Measurements from ENCODE around the gene CAD.
A peak's percentile ranks its signal among the peaks of the same experiment; 100 is the strongest.
"Not testable (repeated sequence)": the region's sequence is repeated elsewhere in the genome, so short reads cannot be mapped to it uniquely, and the experiment has no call there.

CAD gene

DNA sequence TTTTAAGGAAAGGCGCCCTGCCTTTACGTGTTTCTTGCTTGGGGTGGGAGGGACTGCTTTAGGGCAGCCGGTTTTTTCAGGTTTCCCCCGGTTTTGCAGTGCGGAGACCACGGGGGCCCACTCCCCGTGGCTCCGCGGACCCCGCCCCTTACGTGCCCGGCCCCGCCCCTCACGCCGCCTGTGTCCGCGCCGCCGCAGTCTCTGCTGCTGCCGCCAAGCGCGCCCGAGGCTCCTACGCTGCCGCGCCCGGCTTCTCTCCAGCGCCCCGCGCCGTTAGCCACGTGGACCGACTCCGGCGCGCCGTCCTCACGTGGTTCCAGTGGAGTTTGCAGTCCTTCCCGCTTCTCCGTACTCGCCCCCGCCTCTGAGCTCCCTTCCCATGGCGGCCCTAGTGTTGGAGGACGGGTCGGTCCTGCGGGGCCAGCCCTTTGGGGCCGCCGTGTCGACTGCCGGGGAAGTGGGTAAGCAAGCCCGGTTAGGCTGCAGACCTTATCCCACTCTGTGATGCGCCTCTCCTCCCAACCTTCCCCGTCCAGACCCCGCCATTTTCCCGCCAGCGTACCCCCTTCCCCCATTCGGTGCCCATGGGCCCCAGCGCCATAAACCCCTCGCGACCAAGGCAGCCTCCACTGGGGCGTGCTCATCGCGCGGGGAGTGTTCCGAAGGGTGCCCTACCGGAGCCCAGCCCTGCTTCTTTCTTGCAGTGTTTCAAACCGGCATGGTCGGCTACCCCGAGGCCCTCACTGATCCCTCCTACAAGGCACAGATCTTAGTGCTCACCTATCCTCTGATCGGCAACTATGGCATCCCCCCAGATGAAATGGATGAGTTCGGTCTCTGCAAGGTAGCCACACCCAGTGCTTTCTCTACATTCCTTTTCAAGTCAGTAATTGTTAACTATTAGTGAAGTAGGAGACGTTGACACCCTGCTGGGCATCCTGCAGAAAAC is at the start of gene CAD:
Gene CAD, plus strand, starts transcription at position 197 of the 949 bp plus-strand sequence. Its CDS starts 183 bp downstream, at position 380.
- peak; percentile 90 for DNase-seq (ENCODE audit: low read depth, low spot score)

DNA sequence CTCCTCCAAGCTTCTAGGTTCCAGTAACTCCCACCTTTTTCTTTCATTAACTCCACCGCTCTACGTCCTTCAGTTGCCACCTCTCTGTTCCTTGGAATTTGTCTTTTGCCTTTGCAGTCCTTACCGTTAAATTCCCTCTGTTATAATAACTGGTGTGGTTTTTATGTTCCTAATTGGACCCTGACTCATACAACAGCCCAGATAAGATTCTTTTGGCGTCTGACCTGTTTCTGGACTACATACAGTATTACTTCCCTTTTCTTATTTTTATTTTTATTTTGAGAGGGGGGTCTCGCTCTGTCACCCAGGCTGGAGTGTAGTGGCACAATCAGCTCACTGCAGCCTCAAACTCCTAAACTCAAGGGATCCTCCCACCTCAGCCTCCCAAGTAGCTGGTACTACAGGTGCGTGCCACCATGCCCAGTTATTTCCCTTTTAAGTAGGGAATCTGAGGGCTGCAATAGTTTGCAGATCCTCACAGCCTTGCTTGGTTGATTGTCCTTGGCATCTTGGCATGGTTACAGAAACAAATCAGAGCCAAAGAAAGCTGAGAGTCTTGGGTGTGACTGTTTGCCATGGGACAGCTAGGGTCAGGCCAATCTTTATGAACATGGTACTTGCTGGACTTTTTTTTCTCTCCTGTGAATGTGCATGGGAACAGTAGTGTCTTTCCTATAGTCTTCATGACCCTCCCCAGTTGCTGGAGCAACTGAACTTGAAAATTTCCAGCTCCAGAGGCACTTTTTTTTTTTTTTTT is 46.4 kb upstream of the CAD start:
- DNase-seq (ENCODE audit: low read depth, low spot score), result no peak

DNA sequence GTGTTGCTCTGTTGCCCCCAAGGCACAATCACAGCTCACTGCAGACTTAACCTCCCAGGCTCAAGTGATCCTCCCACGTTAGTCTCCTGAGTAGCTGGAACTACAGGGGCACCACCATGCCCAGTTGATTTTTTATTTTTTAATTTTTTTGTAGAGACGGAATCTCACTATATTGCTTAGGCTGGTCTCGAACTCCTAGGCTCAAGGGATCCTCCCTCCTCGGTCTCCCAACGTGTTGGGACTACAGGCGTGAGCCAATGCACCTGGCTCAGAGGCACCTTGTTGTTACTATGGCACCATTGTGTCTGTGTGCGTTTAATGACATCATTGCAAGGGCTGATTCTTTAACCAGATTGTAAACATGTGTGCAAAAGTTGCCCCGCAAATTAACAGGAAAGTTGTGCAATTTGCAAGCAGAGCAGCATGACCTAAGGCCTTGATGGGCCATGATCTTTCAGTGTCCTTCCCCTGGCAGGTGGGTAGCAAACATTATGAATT is 45.8 kb upstream of the CAD start:
- no peak for DNase-seq (ENCODE audit: low read depth, low spot score)

DNA sequence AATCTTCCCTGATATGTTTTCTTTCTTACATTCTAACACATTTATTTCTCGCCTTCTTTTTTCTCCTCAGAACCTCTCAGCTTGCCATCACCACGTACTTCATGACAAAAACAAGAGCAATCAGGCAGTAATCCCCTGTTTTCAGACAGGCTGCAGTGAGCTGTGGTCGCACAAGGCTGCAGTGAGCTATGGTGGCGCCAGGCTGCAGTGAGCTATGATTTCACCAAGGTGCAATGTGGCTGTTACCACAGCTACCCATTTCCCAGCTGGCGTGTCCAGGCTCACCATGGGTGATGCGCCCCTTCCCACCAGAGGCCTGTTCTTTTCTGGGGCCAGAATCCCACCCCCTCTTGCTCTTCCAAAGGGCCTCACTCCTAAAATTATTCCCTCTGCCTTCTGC is 42.5 kb upstream of the CAD start:
- no peak for DNase-seq (ENCODE audit: low read depth, low spot score)

DNA sequence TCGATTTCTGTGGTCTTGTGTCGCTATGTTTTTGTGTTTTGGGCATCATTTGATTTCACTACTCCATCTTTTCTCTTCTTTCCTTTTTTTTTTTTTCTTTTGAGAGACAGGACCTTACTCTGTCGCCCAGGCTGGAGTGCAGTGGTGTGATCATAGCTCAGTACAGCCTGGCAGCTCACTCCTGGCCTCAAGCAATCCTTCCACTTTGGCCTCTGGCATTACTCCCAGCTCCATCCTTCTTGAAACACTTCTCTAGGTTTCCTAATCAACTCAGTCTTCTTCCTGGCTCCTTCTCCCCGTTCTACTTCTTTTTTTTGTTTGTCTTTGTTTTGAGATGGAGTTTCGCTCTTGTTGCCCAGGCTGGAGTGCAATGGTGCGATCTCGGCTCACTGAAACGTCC is 41.8 kb upstream of the CAD start:
- no peak for DNase-seq (ENCODE audit: low read depth, low spot score)

DNA sequence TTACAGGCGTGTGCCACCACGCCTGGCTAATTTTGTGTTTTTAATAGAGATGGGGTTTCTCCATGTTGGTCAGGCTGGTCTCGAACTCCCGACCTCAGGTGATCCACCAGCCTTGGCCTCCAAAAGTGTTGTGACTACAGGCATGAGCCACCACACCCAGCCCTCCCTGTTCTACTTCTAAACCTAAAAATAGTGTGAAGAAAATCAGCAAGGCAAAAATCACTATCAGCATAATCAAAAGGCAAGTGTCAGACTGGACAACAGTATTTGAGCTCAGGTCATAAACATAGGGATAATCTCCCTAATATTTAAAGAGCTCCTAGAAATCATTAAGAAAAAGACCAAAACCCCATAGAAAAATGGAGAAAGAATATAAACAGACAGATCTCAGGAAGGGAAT is 41.4 kb upstream of the CAD start:
- not testable (repeated sequence) for DNase-seq (ENCODE audit: low read depth, low spot score)

DNA sequence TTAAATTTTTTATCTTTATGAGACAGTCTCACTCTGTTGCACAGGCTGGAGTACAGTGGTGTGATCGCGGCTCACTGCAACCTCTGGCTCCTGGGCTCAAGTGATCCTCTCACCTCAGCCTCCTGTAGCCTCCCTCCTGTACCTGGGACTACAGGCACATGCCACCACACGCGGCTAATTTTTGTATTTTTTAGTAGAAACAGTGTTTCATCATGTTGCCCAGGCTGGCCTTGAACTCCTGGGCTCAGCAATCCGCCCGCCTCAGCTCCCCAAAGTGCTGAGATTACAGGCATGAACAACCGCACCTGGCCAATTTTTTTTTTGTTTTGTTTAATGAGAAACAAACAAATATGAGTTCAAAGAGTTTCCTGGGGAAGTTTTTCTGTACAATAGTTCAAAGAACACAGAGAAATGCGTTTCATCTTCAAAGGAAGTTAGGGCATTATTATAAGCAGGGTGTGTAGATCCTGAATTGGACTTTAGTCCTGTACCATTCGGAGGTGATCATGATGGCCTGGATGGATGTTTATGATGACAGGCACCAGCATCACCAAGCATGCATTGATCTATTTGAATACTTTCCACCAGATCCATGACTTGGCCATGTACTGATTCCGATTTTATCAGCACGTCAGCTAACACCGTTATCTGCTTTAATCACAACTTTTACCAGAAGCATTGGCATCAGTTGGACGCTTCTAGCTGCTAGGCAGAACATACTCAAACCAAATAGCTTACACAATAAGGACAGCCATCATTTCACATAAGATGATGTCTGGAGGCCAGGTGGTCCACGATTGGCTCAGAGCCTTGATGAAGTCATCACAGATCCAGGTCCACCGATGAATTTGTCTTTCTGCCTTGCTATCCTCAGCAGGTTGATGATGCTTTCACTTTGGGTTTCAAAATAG is 39.5 kb upstream of the CAD start:
- no peak for DNase-seq (ENCODE audit: low read depth, low spot score)

DNA sequence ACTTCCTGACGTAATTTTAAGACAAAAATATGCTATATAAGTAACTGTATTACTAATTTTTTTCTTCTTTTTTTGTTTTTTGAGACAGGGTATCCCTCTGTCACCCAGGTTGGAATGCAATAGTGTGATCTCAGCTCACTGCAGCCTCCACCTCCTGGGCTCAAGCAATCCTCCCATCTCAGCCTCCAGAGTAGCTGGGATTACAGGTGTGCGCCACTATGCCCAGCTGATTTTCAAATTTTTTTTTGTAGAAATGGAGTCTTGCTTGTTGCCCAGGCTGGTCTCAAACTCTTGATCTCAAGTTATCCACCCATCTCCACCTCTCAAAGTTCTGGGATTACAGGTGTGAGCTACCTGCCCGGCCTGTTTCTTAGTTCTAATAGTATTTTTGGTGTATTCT is 38.7 kb upstream of the CAD start:
- no peak for DNase-seq (ENCODE audit: low read depth, low spot score)

DNA sequence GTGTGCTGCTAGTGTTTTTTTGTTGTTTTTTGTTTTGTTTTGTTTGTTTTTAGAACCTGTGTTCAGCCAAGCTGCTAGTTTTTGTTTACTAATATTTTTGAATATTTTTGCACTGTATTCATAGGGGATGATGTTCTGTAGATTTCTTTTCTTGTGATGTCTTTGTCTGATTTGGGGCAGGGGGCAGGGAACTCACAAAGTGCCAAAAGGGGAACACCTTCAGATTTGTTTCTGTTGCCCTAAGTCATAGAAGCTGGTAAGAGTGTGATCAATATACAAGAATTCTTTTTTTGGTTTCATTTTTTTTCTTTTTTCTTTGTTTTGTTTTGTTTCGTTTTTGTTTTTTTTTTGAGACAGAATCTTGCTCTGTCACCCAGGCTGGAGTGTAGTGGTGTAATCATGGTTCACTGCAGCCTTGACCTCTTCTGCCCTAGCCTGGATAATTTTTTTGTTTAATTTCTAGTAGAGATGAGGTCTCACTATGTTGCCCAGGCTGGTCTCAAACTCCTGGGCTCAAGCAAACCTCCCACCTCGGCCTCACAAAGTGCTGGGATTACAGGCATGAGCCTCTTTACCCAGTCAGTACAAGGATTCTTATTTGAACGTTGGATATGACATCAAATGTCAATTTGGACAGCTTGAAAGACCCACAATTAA is 37.7 kb upstream of the CAD start:
- no peak for DNase-seq (ENCODE audit: low read depth, low spot score)

DNA sequence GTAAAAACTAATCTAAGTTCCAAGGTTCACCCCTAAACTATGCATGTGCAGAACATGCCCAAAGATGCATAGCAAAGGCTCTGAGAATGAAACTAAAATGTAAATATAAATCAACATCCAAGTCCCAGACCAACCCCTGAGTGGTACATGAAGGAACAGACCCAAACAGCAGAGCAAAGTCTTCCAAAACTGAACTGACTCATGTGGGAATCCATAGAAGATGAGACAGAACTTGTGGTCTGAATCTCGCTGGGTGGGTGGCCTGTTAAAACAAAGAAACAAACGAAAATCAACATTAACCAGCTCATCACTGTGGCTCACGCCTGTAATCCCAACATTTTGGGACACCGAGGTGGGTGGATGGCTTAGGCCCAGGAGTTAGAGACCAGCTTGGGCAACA is 34.8 kb upstream of the CAD start:
- no peak for DNase-seq (ENCODE audit: low read depth, low spot score)

DNA sequence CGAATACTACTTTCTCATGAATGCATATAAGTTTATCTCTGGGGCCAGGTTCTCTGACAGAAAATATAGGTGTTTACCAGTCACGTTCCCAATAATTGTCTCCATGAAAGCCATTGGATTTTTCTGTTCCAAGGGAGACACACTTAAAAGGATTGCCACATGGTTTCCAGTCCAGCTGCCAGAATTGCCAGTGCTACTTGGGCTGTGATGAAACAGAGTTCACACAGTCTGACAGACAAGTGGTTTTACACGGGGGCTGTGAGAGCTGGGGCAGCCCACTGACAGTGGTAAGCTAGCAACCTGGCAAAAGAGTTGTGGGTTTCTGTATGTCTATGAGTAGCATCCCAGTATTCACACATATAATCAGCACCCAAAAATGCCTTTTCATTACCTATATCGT is 33.1 kb upstream of the CAD start:
- no peak for DNase-seq (ENCODE audit: low read depth, low spot score)

DNA sequence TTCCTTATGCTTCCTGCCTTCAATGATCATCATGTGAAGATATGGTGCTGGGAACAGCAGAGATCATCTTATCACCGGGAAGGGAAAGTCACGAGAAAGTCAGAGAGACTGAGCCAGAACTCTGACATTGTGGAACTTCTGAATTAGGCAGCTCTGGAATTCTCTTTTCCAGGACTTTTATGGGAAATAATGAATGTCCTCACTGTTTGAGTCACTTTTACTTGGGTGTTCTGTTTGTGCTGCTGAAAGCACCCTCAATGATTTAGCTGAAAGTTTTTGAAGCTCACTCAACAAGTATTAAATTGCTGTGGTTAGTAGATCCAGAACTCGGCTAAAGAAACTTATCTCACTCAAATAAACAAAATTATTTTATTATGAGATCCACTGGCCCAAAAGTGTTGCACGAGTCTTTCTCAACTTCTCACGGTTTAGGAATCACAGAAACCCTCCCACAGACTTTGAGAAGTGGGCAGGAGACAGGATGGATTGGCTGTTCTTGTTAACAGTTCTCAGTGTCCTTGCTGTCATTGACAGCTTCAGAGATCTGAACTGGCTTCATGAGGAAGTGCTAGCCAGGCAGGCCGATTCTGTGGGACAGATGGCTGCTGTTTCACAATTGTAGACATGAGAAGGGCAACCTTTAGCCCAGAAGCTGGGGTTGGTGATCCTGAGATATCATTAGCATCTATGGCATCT is 31.7 kb upstream of the CAD start:
- no peak for DNase-seq (ENCODE audit: low read depth, low spot score)

DNA sequence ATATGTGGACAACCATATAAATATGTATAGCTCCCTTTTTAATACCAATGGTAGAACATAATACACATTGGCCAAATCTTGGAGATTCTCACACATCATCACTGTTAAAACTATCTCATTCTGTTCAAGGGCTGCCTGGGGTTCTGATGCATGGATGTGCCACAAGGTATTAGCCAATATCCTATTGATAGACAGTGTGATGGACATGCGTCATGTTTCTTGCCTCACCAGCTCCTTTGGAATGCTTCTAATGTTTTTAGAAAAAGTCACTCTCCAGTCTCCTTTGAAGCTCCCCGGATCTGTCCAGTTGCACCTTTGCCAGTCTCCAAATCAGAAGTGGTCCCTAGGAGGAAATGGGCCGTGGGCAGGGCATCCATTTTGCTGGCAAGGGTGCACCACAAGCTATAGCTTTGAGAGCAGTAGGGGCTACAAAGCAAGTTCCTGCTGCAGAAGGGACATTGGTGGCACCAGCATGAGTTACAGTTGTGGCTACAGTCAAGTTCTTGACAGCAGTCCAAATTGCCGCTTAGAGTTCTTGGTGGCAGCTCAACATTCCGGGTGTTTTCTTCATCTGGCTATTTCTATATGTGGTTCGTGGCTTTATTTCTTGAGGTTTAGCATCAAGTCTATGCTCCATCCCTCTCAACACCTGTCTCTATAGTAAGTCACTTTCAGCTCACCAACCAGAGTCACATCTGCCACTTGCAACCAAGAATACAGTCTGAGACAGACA is 30.4 kb upstream of the CAD start:
- DNase-seq (ENCODE audit: low read depth, low spot score), result no peak

DNA sequence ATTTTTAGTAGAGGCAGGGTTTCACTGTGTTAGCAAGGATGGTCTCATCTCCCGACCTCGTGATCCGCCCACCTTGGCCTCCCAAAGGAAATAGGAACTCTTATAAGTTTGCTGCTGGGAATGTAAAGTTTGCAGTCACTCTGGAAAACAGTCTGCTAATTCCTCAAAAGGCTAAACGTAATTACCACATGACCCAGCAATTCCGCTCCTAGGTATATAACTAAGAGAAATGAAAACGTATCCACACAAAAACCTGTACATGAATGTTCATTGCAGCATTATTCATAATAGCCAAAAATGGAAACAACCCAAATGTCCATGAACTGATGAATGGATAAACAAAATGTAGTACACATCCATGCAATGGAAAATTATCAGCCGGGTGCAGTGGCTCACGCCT is 27.2 kb upstream of the CAD start:
- no peak for DNase-seq (ENCODE audit: low read depth, low spot score)

DNA sequence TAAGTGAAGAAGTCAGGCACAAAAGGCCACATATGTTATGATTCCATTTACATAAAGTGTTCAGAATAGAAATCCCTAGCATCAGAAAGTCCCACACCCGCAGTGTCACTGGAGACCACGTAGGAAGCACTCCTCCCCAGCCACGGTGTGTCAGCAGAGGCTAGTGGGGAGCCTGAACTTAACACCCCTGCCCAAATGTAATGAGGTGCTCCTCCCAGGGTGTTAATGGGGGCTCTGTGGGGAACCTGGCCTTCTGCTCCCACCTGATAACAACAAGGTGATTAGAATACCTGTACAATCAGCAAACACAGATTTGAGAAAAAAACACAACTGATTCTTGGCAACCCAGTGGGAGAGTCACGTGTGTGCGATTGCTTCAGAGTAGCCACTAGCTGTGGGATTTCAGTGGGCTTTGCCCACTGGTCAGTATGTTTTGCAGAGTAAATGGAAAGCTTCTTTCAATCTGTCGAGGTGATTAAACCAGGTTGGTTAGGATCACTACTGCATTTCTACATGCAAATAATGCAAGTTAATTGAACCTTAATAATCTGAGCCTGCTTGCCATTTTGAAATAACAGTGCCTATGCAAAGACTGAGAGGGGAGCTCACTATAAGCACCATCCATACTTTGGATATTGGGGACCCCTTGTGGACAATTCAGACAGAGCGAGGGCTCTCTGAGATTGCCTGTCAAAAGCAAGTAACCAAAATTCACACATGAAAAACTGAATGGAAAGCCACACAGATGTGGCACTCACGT is 25.9 kb upstream of the CAD start:
- DNase-seq (ENCODE audit: low read depth, low spot score), result peak; percentile 39

DNA sequence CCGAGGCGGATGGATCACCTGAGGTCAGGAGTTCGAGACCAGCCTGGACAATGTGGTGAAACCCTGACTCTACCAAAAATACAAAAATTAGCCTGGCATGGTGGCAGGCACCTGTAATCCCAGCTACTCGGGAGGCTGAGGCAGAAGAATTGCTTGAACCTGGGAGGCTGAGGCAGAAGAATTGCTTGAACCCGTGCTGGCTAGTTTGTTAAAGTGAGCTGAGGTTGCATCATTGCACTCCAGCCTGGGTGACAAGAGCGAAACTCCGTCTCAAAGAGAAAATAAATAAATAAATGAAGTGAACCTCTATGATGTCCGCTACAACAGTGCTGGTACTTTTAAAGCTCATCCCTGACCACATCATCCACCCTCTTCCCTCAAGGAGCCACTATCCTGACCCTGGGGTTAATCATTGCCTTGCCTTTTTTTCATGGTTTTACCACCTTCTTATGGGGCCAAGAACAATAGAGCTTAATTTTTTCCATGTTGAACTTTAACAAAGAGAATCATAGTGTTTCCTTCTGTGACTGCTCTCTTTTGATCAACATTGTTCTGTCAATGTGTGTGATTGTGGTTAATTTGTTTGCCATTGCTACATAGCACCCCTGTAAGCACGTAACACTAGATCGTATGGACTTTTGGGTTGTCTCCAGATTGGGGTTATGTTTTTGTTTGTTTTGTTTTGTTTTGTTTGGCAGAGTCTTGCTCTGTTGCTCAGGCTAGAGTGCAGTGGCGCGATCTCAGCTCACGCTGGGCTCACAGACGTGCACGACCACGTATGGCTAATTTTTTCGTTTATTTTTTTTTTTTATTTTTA is 22.4 kb upstream of the CAD start:
- DNase-seq (ENCODE audit: low read depth, low spot score), result no peak

DNA sequence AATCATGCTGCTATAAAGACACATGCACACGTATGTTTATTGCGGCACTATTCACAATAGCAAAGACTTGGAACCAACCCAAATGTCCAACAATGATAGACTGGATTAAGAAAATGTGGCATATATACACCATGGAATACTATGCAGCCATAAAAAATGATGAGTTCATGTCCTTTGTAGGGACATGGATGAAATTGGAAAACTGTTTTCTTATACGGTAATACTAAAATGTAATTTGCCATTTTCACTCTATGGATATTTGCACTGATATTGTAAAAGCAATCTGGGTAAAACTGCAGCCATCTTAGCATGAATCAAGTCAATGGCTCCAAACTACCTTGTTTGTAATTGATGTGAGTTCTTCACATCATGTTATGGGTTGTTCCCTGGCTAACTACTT is 21.4 kb upstream of the CAD start:
- not testable (repeated sequence) for DNase-seq (ENCODE audit: low read depth, low spot score)

DNA sequence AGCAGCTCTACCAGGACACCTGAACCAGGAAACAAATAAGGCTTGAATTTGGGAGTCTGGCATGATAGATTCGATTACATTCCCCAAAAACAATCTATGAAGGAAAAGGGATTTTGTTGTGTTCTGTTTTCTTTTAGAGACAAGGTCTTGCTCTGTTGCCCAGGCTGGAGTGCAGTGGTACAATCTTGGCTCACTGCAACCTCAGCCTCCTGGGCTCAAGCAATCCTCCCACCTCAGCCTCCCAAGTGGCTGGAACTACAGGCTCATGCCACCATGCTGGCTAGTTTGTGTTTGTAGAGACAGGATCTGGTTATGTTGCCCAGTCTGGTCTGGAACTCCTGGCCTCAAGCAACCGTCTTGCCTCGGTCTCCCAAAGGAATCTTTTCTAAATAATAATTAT is 19.1 kb upstream of the CAD start:
- not testable (repeated sequence) for DNase-seq (ENCODE audit: low read depth, low spot score)

Data from ELF-1 (cell line).